ENCODE data around the gene HECW1.

DNA sequence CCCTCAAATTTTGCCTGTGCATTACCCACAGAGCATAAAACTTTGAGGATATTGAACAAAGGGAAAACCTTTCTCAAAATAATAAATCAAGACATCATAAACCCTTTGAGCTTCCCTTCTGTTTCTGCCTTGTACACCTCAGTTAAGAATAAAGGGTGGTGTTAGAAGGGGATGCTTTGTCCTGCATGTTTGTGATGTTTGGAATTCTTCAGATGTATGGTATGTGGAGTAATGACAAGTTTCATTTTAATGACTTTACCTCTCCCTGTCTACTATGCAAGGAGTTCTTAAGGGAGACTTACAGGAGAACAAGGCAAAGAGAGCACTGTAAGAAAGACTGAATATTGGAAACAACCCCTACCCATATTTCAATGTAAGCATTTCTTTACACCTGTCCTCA, 99.2 kb downstream of the HECW1 start:
- TF ChIP-seq, protein P1, sequence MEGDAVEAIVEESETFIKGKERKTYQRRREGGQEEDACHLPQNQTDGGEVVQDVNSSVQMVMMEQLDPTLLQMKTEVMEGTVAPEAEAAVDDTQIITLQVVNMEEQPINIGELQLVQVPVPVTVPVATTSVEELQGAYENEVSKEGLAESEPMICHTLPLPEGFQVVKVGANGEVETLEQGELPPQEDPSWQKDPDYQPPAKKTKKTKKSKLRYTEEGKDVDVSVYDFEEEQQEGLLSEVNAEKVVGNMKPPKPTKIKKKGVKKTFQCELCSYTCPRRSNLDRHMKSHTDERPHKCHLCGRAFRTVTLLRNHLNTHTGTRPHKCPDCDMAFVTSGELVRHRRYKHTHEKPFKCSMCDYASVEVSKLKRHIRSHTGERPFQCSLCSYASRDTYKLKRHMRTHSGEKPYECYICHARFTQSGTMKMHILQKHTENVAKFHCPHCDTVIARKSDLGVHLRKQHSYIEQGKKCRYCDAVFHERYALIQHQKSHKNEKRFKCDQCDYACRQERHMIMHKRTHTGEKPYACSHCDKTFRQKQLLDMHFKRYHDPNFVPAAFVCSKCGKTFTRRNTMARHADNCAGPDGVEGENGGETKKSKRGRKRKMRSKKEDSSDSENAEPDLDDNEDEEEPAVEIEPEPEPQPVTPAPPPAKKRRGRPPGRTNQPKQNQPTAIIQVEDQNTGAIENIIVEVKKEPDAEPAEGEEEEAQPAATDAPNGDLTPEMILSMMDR (conservative IDR thresholded peaks at IDR 0.05) = no peak
- TF ChIP-seq EZH2 (IDR thresholded peaks at IDR 0.05; ENCODE audit: low read depth) = no peak

Measured in PC-9 (cell line).